Nephron (organoid): ENCODE measurements around the gene BTBD2.
A peak's percentile ranks its signal among the peaks of the same experiment; 100 is the strongest.

Experiments
- H3K27ac Mint-ChIP-seq, 3 experiments: 2 replicates each; pipeline ENCODE4 v1.8.0; 2020; ENCODE audit warnings: mixed read lengths in 3 of 3, mild to moderate bottlenecking in 2 of 3, moderate library complexity in 1 of 3
- H3K27me3 Mint-ChIP-seq: 2 replicates; pipeline ENCODE4 v1.8.0; 2021; ENCODE audit warnings: low read depth, mild to moderate bottlenecking, moderate library complexity, mixed read lengths
- H3K36me3 Mint-ChIP-seq: 2 replicates; pipeline ENCODE4 v1.8.0; 2020; ENCODE audit warnings: low read depth, mixed read lengths
- H3K4me1 Mint-ChIP-seq: 2 replicates; pipeline ENCODE4 v1.8.0; 2020; ENCODE audit warnings: mixed read lengths
- H3K4me3 Mint-ChIP-seq, 3 experiments: 2 replicates each; pipeline ENCODE4 v1.8.0; 2020; ENCODE audit warnings: mild to moderate bottlenecking in 3 of 3, mixed read lengths in 3 of 3, moderate library complexity in 2 of 3
- H3K9me3 Mint-ChIP-seq: 2 replicates; pipeline ENCODE4 v1.8.0; 2020; ENCODE audit warnings: mixed read lengths
- CTCF ChIP-seq, 3 experiments: fragments of 200-600 bp; sonication (generic); IDR thresholded peaks; one replicate each; pipeline ENCODE4 v1.5.0; 2021; ENCODE audit warnings: antibody characterized with exemption in 3 of 3; ENCODE audit not compliant: unreplicated experiment in 3 of 3

Gene BTBD2

GRCh38 chr19:2061495-2062388 lies 46.2 kb upstream of the BTBD2 start:
- no peaks in the 10 kb centered on the region for H3K9me3 Mint-ChIP-seq
- H3K27ac Mint-ChIP-seq = peak overlapping the region; percentile 98 to 100 (median 99)
- H3K36me3 Mint-ChIP-seq = no peaks in the 10 kb centered on the region
- peak overlapping the region; percentile 86 to 96 (median 94) for H3K4me3 Mint-ChIP-seq
- H3K27me3 Mint-ChIP-seq = no peaks in the 10 kb centered on the region
- peaks cover 27% of the 10 kb centered on the region for H3K4me1 Mint-ChIP-seq
- no peak for TF ChIP-seq CTCF (IDR thresholded peaks at IDR 0.05; ENCODE audit: unreplicated experiment in 3 of 3)

- Mint-ChIP-seq H3K4me1 (peaks cover 27% of the 10 kb centered on the region), H3K36me3 (no peaks in the 10 kb centered on the region), H3K27me3 (no peaks in the 10 kb centered on the region), H3K4me3 (peak overlapping the region; percentile 90 to 92 (median 91)), H3K9me3 (no peaks in the 10 kb centered on the region), H3K27ac (peak overlapping the region; percentile 99 to 100 (median 100))
- no peak for TF ChIP-seq CTCF (IDR thresholded peaks at IDR 0.05; ENCODE audit: unreplicated experiment in 3 of 3)
These were observed 45.5 kb upstream of the BTBD2 start for GRCh38 chr19:2060884-2061494.

- H3K4me1 Mint-ChIP-seq = peaks cover 32% of the 10 kb centered on the region
- H3K27me3 Mint-ChIP-seq = no peaks in the 10 kb centered on the region
- H3K9me3 Mint-ChIP-seq = no peaks in the 10 kb centered on the region
- no peak for TF ChIP-seq CTCF (IDR thresholded peaks at IDR 0.05; ENCODE audit: unreplicated experiment in 3 of 3)
- H3K4me3 Mint-ChIP-seq = peak overlapping the region; percentile 90 to 92 (median 91)
- no peaks in the 10 kb centered on the region for H3K36me3 Mint-ChIP-seq
- H3K27ac Mint-ChIP-seq = peak overlapping the region; percentile 97 to 100 (median 99)
These were observed 44.1 kb upstream of the BTBD2 start for GRCh38 chr19:2059422-2060201.

- peaks cover 32% of the 10 kb centered on the region for H3K4me1 Mint-ChIP-seq
- H3K9me3 Mint-ChIP-seq = no peaks in the 10 kb centered on the region
- TF ChIP-seq CTCF (IDR thresholded peaks at IDR 0.05; ENCODE audit: unreplicated experiment in 3 of 3) = no peak
- H3K36me3 Mint-ChIP-seq = no peaks in the 10 kb centered on the region
- H3K4me3 Mint-ChIP-seq = peak overlapping the region; percentile 63 to 71 (median 65)
- H3K27me3 Mint-ChIP-seq = no peaks in the 10 kb centered on the region
- H3K27ac Mint-ChIP-seq = peak overlapping the region; percentile 96 to 100 (median 99)
These were observed 43.3 kb upstream of the BTBD2 start for GRCh38 chr19:2058570-2059421.
